G401 (cell line): Measurements from ENCODE around the gene PRDM7. TPM values are rescaled to one million over a fixed set of nuclear protein-coding genes. Genes with fewer than 3 reads are reported as not detected.
A peak's percentile ranks its signal among the peaks of the same experiment; 100 is the strongest.
"Not testable (repeated sequence)": the region's sequence is repeated elsewhere in the genome, so short reads cannot be mapped to it uniquely, and the experiment has no call there.

Experiments
- DNase-seq: peaks from one replicate; pipeline ENCODE4 v3.0.0-alpha.2; 2015; ENCODE audit warnings: low spot score
- in situ Hi-C: cut with HindIII; loops from 2 replicates; pipeline ENCODE4 v1.10.0; 2016; ENCODE audit warnings: low sequenced_read_pairs, mixed read lengths
- total RNA-seq: library from RNA; depleted of rRNA; stranded (reverse); fragments of >200 nt; shearing (Covaris generic); gene quantifications from 2 replicates; pipeline ENCODE4 v1.2.3, GENCODE V29; 2014; rRNA removed

The PRDM7 gene
- not detected in 2 replicates for total RNA-seq

DNA sequence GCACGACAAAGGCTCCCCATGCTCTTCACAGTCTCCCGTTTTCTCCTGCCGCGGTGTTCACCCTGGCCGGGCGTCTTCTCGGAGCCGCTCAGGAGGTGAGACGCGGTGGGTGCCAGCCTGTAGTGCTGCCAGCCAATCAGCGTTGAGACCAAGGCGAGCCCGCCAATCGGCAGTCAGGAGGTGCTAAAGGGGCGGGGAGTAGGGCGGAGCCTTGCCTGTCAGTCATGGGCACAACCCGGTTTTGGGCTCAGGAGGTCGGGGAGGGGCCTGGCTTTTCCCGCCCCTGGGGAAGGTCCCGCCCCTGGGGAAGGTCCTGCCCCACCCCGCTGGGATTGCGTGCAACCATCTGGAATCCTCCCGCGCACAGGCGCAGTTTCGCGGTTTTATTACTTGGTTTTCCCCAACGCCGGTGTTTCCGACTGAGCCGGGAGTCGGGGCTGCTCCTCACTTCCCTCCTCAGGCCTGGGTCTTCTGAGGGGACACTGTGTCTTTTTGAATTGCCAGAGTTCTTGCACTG is at the start of gene PRDM7:
TSS of gene PRDM7 (minus strand) at position 92 of the 517 bp plus-strand sequence. CDS start 1,421 bp downstream, outside the sequence.
- in situ Hi-C loops, result no loop called here
- peak; percentile 99 for DNase-seq

DNA sequence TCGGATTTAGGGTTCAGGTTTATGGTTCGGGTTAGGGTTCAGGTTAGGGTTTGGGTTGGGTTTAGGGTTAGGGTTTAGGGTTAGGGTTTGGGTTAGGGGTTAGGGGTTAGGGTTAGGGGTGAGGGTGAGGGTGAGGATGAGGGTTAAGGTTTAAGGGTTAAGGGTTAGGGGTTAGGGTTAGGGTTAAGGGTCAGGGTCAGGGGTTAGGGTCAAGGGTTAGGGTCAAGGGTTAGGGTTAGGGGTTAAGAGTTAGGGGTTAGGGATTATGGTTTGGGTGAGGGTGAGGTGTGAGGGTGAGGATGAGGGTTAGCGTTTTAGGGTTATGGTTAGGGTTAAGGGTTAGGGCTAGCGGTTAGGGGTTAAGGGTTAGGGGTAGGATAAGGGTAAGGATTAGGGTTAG is 44.7 kb upstream of the PRDM7 start:
- DNase-seq, in situ Hi-C loops: not testable (repeated sequence)

DNA sequence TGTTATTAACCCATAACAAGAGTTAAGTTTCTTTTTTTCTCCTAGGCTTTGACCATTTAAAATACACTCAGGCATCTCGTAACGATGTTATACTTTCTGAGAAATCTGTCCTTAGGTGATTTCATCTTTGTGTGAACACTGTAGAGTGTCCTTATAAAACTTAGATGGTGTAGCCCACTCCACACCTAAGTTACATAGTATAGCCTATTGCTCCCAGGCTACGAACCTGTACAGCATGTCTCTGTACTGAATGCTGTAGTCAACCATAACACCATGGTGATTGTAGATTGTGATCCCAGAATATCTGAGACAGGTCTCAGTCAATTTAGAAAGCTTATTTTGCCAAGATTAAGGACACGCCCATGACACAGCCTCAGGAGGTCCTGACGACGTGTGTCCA is 30.5 kb upstream of the PRDM7 start:
- DNase-seq, in situ Hi-C loops: not testable (repeated sequence)

DNA sequence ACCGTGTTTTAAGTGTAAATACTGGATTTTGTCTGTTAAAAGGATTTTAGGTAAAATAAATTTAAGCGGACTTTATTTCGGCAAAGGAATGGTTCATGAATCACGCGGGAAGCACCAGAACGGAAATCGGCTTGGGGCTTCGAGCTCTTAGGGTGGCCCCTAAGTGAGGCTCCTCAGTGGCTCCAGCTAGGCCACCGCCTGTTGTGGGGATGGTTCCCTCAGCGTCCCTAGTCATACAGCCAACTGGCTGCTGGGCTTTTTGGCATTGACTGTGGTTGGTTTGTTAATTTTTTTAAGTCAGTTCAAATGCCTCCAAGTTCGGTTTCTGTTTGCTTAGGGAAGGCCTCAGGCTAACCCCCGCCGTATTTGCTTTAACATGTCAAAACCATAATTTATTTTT is 29.9 kb upstream of the PRDM7 start:
- DNase-seq, in situ Hi-C loops: not testable (repeated sequence)

DNA sequence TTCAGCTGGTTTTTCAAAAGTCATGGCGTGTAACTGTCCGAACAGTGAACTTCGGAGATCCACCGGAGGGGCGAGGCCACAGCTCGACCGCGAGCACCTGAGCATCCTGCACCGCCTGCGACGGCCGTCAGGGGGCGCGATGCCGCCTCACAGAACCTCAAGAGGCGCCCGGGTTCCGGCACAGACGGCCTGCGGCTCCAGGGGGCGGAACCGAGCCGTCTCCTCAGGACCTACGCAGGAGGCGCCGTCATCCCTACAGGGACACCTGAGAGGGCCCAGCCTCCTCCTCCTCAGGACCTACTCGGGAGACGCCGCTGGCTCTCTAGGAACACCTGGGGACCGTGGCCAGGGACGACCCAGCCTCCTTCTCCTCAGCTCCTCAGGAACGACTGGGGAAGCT is 29.1 kb upstream of the PRDM7 start:
- DNase-seq, in situ Hi-C loops: not testable (repeated sequence)

DNA sequence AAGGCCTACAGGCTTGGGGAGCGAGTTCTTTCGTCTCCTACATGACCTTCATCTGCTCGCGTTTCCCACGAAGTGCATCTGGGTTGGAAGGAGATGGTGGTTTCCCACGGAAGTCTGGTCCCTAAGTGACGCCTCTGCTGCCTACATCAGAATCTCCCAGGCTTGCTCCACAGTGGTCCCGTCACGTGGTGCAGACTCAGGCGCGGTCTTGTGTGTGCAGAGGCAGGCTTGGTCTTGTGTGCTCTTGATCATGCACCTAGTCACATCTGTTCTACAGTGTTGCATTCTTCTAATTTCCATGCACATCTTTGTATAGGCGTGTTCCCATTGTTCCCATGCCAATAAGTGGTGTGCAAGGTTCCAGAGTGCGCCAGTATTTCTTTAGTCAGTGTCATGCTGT is 27.6 kb upstream of the PRDM7 start:
- in situ Hi-C loops, DNase-seq: not testable (repeated sequence)

DNA sequence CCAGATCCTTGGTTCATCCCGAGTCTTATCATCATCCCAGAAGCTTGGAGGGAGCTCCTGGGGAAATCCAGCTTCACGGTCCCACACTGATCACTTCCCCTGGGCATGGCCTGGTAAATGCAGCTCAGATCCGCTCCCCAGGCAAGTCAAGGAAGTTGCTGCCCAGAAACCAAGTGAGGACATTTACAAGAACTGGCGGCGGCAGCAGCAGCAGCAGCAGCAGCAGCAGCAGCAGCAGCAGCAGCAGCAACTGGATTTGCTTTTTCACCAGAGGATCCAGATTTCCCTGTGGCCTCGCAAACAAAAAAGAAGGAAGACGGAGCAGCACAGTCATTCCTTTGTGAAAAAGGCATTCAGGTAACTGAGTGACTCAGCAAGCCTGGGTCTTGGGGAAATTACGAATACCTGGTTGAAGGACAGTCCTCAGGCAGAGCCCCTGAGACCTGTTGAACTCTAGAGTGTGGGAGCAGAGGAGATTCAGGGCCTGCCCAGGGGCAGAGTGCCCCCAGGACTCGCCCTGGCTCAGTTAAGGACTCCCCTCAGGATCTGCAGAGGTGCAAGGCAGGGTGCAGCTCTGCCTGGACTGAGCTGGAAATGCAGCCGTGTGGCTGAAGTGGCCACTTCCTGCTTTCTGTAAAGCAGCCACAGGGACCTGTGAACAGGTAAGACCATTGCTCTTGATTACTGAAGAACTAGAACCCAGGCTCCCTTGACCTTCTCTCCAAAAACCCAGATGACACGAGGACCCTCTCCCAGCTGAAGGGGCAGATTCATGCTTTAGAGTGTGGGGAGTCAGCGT is 25.2 kb upstream of the PRDM7 start:
- DNase-seq, in situ Hi-C loops: not testable (repeated sequence)

DNA sequence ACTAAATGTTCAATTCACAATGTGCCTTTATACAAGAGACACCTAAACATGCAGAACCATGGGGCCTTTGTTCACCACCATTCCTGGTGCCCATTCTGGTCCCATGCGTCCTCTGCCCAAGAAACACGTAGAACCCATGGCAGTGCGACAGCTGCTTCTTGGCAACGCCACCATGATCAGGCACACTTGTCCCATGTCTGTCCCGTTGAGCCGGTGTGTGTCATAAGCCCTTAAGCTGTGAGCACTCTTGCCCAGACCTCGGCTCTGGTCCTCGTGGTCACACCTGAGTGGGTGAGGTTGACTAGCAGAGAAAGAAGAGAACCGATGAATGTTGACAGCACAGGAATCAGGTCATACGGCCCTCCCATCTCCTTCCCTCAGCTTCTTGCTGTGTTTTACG is 24.2 kb upstream of the PRDM7 start:
- DNase-seq, in situ Hi-C loops: not testable (repeated sequence)

DNA sequence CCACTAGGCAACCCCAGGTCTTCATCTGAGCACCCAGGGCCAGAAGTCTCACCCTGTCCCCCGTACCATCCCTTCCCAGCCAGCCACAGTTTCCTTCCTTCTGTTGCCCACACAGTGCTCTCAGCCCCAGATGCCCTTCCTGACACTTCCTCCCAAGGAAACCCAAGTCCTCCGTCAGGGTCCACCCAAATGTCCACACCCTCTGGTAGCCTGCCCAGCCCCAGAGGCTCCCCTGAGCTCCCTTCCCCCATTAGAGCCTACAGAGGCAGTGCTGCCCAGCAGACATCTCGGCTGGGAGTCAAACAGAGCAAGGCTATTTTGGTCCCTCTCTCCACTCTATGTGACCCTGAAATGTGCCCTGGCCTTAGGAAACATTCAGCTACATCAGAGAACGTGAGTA is 23.7 kb upstream of the PRDM7 start:
- DNase-seq, in situ Hi-C loops: not testable (repeated sequence)

DNA sequence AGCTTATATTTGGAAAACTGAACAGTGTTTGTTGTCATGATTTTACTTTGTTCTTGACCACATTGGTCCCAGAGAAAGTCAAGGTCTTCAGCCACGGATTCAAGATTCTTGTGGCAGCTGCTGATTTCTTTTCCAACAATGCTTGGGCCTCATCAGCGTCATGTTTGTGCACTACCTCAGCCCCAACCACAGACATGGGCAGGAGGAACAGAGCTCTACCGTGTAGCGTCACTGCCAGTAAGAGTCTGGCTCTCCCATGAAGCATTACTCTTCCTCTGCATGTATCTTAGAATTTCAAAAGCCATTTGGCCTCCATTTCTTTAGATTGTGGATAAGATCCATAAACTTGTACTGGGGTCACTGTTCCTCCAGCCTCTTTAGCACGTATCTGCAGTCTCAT is 23.1 kb upstream of the PRDM7 start:
- DNase-seq, in situ Hi-C loops: not testable (repeated sequence)

DNA sequence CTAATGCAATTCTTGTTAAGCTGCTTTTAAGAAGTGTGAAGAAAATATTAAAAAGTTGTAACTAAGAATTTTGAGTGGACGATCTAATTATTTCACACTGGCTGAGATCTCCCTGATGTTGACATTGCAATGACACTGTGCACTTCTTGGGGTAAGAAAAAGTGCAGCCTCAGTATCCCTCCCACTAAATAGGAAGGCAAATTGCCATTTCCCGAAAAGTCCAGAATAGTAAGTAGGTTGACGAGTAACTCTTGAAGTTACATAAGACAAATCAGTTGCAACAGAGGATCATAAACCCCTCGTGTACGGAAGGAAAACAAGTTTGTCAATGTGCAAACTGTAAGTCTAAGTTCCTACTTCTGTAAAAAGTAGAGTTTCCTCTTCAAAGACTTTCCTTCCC is 21.8 kb upstream of the PRDM7 start:
- DNase-seq, in situ Hi-C loops: not testable (repeated sequence)

DNA sequence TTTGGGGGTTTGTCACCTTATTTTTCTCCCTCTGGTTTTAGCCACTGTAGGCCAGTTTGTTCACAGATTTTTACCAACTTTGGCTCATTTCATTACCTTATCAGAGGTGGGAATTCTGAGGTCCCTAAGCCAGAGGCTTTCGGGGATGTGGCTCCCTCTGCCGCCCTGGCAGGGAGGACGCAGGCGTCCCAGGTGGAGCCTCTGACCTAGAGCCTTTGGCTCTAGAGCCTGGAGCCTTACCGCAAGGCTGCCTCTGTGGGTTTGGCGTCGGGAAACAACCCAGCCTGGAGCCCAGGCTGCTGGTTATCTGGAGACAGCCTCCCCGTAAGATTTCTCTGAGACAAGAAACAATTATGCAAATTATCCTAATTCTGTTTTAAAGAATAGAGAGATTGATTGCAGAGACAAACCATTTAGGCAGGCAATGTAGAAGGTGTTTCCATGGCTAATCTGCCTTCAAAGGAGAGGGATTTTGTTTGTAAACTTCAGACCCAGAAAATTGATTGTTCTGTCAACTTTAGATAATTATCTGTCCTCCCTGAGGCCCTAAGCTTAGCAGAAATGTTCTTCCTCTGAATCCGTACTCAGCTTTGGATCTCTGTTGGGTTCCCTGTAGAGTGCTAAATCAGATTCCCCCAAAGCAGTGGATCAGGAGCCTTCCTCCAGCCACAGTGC is 20.0 kb upstream of the PRDM7 start:
- in situ Hi-C loops, DNase-seq: not testable (repeated sequence)

DNA sequence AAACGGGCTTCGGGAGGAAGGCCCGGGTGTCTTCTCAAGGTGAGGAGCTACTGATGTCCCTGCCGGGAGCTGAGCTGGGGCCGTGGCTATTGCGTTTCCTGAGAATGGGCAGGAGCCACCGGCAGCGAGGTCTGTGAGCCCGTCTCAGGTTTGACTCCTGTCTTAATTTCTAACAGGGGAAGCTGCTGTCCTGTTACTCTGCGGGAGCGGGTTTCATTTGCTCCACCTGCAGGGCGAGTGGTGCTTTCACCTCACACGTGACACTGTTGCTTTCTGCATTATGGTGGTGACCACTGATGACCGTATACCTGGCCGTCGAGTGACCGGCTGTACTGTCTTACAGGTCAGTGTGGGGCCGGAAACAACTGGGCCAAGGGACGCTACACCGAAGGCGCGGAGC is 17.7 kb upstream of the PRDM7 start:
- DNase-seq, in situ Hi-C loops: not testable (repeated sequence)

DNA sequence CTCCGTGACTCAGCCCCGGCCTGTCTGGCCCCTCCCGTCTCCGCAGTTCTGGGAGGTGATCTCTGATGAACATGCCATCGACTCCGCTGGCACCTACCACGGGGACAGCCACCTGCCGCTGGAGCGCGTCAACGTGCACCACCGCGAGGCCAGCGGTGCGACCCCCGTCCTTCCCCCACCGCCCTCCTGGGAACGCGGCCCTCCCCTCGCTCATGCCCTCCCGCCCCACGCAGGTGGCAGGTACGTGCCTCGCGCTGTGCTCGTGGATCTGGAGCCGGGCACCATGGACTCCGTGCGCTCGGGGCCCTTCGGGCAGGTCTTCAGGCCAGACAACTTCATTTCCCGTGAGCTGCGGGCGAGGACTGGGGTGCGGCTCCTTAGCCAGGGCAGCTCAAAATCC is 17.2 kb upstream of the PRDM7 start:
- in situ Hi-C loops, DNase-seq: not testable (repeated sequence)

DNA sequence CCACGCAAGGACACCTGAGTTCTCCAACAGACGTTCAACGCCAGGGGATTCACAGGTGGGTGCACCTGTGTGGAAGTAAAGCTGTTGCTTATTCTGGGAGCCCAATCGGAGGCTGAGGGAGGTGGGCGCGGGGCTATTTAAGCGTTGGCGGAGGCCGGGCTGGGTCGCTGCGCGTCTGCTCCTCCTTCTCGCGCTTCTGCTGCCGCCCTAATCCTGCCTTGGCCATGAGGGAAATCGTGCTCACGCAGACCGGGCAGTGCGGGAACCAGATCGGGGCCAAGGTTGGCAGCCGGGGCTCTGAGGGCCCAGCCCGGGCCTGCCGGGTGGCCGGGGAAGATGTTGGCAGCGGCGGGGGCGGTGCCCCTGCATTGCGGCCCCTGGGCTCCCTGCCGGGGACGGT is 16.7 kb upstream of the PRDM7 start:
- DNase-seq, in situ Hi-C loops: not testable (repeated sequence)

DNA sequence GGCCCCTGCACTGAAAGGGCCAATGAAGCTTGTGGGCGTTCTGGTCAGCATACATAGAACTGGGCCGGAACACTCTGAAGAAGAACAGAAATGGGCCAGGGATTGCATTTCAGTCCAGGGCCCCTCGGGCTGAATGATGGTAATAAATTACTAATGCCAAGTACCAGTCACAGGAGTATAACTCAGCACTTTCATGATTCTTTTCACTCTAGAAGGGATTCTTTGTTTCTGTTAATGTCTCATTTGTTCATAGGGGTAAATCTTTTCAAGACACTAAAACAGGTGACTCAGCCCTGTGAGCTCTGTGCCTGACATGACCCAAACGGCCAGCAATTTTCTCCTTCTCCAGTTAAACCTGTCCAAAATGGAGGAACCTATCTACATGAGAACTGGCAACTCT is 15.7 kb upstream of the PRDM7 start:
- DNase-seq, in situ Hi-C loops: not testable (repeated sequence)

DNA sequence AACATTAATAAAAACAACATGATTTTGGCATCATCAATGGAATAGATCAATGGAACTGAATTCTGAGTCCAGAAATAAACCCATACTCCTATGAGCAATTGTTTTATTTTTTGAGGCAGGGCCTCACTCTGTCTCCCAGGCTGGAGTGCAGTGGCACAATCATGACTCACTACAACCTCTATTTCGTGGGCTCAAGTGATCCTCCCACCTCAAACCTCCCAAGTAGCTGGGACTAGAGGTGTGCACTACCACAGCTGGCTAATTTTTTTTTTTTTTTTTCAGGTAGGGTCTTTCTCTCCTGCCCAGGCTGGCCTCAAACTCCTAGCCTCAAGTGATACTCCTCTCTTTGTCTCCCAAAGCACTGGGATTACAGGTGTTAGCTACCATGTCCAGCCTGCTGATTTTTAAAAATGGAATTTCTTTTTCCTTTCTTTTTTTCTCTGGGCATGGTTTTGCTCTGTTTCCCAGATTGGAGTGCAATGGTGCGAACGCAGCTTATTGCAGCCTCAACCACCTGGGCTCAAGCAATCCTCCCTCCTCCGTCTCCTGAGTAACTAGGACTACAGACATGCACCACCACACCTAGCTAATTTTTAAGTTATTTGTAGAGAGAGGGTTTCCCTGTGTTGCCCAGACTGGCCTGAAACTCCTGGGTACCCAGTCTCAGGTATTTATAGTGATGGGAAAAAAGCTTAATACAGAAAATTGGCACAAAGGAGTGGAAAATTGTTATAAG is 7.3 kb upstream of the PRDM7 start:
- no peak for DNase-seq
- in situ Hi-C loops, result no loop called here

DNA sequence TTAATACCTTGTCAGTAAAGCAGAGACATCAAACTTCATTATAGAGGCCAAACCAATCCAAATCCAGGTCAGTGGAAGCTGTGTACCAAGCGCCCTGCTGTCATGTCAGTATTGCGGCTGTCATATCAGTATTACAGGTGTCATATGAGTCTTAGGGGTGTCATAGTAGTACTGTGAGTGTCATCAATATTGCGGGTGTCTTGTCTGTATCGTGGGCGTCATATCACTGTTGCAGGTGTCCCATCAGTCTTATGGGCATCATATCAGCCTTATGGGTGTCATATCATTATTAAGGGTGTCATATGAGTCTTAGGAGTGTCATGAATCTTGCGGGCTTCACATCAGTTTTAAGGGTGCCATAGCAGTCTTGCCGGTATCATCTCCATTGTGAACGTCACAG is 6.0 kb upstream of the PRDM7 start:
- no peak for DNase-seq
- in situ Hi-C loops, result no loop called here

DNA sequence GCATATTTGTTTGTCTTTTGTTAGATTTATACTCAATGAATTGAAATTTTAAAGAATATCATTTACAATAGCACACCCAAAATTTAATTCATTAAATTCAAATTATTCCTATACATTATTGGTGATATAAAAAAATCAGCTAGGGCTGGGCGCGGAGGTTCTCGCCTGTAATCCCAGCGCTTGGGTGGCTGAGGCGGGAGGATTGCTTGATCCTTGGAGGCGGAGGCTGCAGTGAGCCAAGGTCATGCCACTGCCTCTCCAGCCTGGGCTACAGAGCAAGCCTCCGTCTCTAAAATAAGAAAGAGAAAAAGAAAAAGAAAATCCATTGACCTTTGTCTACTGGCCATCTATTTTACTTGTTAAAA is 4.5 kb upstream of the PRDM7 start:
- no peak for DNase-seq
- in situ Hi-C loops, result no loop called here

DNA sequence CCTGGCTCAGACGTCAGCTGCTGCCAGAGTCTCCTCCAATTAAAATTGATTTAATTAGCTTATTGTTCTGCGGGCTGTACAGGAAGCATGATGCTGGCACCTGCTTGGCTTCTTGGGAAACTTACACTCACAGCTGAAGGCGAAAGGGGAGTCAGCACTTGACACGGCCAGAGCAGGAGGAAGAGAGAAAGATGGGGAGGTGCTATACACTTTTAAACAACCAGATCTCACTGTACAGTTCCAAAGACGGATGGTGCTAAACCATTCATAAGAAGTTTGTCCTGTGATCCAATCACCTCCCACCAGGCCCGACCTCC is 1.4 kb upstream of the PRDM7 start:
- in situ Hi-C loops, result no loop called here
- DNase-seq, result no peak
